PC-3 (cell line): ENCODE results near the gene DNAI4. TPM values are rescaled to one million over a fixed set of nuclear protein-coding genes. Genes with fewer than 3 reads are reported as not detected.

ENCODE experiments used
- ATAC-seq: fragments of 200-7000 bp; cut with Tn5 transposase; 2 replicates; pipeline ENCODE4 v1.9.1; 2020; ENCODE audit warnings: mild to moderate bottlenecking, moderate library complexity
- BruUV-seq: library from RNA; stranded (reverse); fragments of 400-500 nt; replicated peaks from 2 replicates; lab custom pipeline; 2021; lab: Mats Ljungman, UMichigan
- CTCF ChIA-PET: fragments of 300-600 bp; sonication (Branson Sonifier 250); formaldehyde crosslinking; loops from one replicate; lab custom pipeline; 2022; ENCODE audit warnings: antibody characterized with exemption; lab: Charles Lee
- POLR2A ChIA-PET: fragments of 300-600 bp; sonication (Branson Sonifier 250); formaldehyde crosslinking; loops from one replicate; lab custom pipeline; 2022; ENCODE audit warnings: antibody characterized with exemption; ENCODE audit not compliant: unreplicated experiment; lab: Charles Lee
- DNase-seq: peaks from one replicate; pipeline ENCODE4 v3.0.0-alpha.2; 2015
- H2AFZ ChIP-seq: fragments of 300-600 bp; sonication (generic); 2 replicates; pipeline ENCODE4 v1.6.0; 2016; ENCODE audit warnings: antibody characterized with exemption, low read length
- H3F3A ChIP-seq: fragments of 300-600 bp; sonication (generic); one replicate; pipeline ENCODE4 v1.6.0; 2017; ENCODE audit warnings: antibody characterized with exemption, low read length, control low read depth, mild to moderate bottlenecking; ENCODE audit not compliant: unreplicated experiment
- H3K27ac ChIP-seq: fragments of 300-600 bp; sonication (generic); 2 replicates; pipeline ENCODE4 v1.5.1; 2016; ENCODE audit warnings: mild to moderate bottlenecking, low read length
- H3K27me3 ChIP-seq: fragments of 300-600 bp; sonication (generic); 2 replicates; pipeline ENCODE4 v1.6.1; 2016; ENCODE audit warnings: low read length, mixed read lengths
- H3K36me3 ChIP-seq: fragments of 300-600 bp; sonication (generic); 2 replicates; pipeline ENCODE4 v1.6.1; 2016; ENCODE audit warnings: low read depth, mixed run types, low read length, mixed read lengths
- H3K4me1 ChIP-seq: fragments of 300-600 bp; sonication (generic); 2 replicates; pipeline ENCODE4 v1.5.1; 2016; ENCODE audit warnings: low read length; ENCODE audit not compliant: insufficient read depth
- H3K4me2 ChIP-seq: fragments of 300-600 bp; sonication (generic); 2 replicates; pipeline ENCODE4 v1.6.0; 2016; ENCODE audit warnings: low read length
- H3K4me3 ChIP-seq: fragments of 300-600 bp; sonication (generic); 2 replicates; pipeline ENCODE4 v1.5.1; 2016; ENCODE audit warnings: mild to moderate bottlenecking, low read length, mixed read lengths
- H3K79me2 ChIP-seq: fragments of 300-600 bp; sonication (generic); 2 replicates; pipeline ENCODE4 v1.6.1; 2017; ENCODE audit warnings: low read length, mixed read lengths
- H3K9ac ChIP-seq: fragments of 300-600 bp; sonication (generic); 2 replicates; pipeline ENCODE4 v1.6.0; 2016; ENCODE audit warnings: mild to moderate bottlenecking, low read length
- H3K9me2 ChIP-seq: fragments of 300-600 bp; sonication (generic); replicated peaks from 2 replicates; pipeline ENCODE4 v1.6.1; 2016; ENCODE audit warnings: mixed run types, low read length, mixed read lengths
- H3K9me3 ChIP-seq: fragments of 300-600 bp; sonication (generic); 2 replicates; pipeline ENCODE4 v1.6.1; 2016; ENCODE audit warnings: low read length, mixed read lengths
- H4K20me1 ChIP-seq: fragments of 300-600 bp; sonication (generic); 2 replicates; pipeline ENCODE4 v1.6.1; 2016; ENCODE audit warnings: low read length, mixed read lengths
- EZH2 ChIP-seq: fragments of 300-600 bp; sonication (generic); IDR thresholded peaks from one replicate; pipeline ENCODE4 v1.6.1; 2017; ENCODE audit warnings: antibody characterized with exemption, mild to moderate bottlenecking, low read length; ENCODE audit not compliant: unreplicated experiment
- EZH2phosphoT487 ChIP-seq: fragments of 300-600 bp; sonication (generic); IDR thresholded peaks from 2 replicates; pipeline ENCODE4 v1.6.1; 2018; ENCODE audit warnings: mild to moderate bottlenecking, antibody characterized with exemption, low read length, borderline replicate concordance
- intact Hi-C: fragments of 100-400 bp; cut with micrococcal nuclease; formaldehyde crosslinking; loops from 2 replicates; pipeline ENCODE4 v1.9.0; 2023
- total RNA-seq: library from RNA; depleted of rRNA; stranded (reverse); fragments of >200 nt; gene quantifications from 2 replicates; pipeline ENCODE4 v1.2.3, GENCODE V29; 2014
- TF ChIP-seq, protein P1 (sequence below): fragments of 300-600 bp; sonication (generic); conservative IDR thresholded peaks from 2 replicates; pipeline ENCODE4 v1.5.1; 2017; ENCODE audit warnings: antibody characterized with exemption, low read depth, mild to moderate bottlenecking, low read length

DNAI4 gene
- total RNA-seq, 1 experiment from 2014 or later = 1.6 TPM

DNA sequence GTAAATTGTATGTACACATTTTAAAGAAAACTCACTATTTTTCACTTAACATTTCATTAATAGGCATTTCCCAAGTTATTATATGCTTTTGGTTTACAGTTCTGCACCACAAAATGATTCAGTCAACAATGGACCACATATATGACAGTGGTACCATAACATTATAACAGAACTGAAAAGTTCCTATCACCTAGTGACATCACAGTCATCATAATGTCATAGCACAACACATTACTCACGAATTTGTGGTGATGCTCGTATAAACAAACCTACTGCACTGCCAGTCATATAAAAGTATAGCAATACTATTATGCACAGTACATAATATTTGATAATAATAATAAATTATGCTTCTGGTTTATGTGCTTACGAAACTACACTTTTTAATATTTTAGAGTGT lies 30.9 kb downstream of the DNAI4 start:
- Histone ChIP-seq H3K9me3 (no peaks in the 10 kb centered on the region), H3K27me3 (no peaks in the 10 kb centered on the region), H3K4me1 (no peaks in the 10 kb centered on the region), H3K36me3 (no peaks in the 10 kb centered on the region), H3F3A (no peaks in the 10 kb centered on the region), H3K79me2 (no peaks in the 10 kb centered on the region), H3K9ac (no peak overlapping the region), H3K9me2 (no peaks in the 10 kb centered on the region), H2AFZ (no peak overlapping the region), H3K27ac (no peak overlapping the region), H3K4me2 (no peak overlapping the region), H3K4me3 (no peak overlapping the region), H4K20me1 (no peaks in the 10 kb centered on the region)
- intact Hi-C loops = no loop called here
- DNase-seq (no peak), ATAC-seq (no peak)
- ChIA-PET POLR2A (no interaction called here), CTCF (no interaction called here)
- TF ChIP-seq EZH2phosphoT487 = no peak
- no peak for TF ChIP-seq EZH2
- BruUV-seq = no TSS peak

DNA sequence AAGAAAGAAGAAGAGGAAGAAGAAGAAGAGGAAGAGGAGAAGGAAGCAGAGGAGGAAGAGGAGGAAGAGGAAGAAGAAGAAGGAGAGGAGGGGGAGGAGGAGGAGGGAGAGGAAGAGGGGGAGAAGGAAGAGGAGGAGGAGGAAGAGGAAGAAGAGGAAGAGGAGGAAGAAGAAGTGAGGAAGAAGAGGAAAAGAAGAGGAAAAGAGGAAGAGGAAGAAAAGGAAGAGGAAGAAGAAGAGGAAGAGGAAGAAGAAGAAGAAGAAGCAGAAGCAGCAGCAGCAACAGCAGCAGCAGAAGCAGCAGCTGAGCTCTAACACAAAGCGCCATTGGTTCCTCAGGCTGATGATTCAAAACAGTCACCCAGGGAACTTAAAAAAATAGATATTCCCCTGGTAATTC lies 34.0 kb downstream of the DNAI4 start:
- ATAC-seq (no peak), DNase-seq (no peak)
- Histone ChIP-seq H2AFZ (no peak overlapping the region), H3K9me2 (no peaks in the 10 kb centered on the region), H3K9ac (no peak overlapping the region), H3K79me2 (no peaks in the 10 kb centered on the region), H3K27me3 (no peaks in the 10 kb centered on the region), H3K4me2 (no peak overlapping the region), H3K9me3 (no peaks in the 10 kb centered on the region), H3K4me1 (no peaks in the 10 kb centered on the region), H4K20me1 (no peaks in the 10 kb centered on the region), H3K27ac (no peak overlapping the region), H3K36me3 (no peaks in the 10 kb centered on the region), H3K4me3 (no peak overlapping the region), H3F3A (no peaks in the 10 kb centered on the region)
- no peak for TF ChIP-seq EZH2phosphoT487
- TF ChIP-seq EZH2 = no peak
- TF ChIP-seq, protein P1, sequence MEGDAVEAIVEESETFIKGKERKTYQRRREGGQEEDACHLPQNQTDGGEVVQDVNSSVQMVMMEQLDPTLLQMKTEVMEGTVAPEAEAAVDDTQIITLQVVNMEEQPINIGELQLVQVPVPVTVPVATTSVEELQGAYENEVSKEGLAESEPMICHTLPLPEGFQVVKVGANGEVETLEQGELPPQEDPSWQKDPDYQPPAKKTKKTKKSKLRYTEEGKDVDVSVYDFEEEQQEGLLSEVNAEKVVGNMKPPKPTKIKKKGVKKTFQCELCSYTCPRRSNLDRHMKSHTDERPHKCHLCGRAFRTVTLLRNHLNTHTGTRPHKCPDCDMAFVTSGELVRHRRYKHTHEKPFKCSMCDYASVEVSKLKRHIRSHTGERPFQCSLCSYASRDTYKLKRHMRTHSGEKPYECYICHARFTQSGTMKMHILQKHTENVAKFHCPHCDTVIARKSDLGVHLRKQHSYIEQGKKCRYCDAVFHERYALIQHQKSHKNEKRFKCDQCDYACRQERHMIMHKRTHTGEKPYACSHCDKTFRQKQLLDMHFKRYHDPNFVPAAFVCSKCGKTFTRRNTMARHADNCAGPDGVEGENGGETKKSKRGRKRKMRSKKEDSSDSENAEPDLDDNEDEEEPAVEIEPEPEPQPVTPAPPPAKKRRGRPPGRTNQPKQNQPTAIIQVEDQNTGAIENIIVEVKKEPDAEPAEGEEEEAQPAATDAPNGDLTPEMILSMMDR = no peak
- intact Hi-C loops = no loop called here
- BruUV-seq = no TSS peak
- POLR2A ChIA-PET = no interaction called here
- CTCF ChIA-PET = no interaction called here

DNA sequence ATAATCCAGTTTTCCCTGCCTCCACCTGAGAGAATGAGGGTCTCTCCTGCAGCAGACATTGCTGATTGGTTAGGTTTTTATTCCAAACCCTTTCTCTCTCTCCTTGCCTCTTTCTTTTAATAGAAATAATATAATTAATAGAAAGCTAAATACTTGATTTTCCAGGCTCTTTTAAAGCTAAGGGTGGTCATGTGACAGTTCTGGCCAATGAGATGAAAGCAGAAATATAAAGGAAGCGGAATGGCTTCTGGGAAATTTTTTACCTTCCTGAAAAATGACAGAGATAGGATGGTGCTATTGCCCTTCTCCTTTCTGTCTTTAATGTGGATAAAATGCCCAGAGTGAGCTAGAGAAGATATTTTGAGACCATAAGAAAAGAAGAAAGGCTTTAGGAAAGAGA lies 35.6 kb downstream of the DNAI4 start:
- H3K4me1 ChIP-seq = no peaks in the 10 kb centered on the region
- no peaks in the 10 kb centered on the region for H3K9me3 ChIP-seq
- no peaks in the 10 kb centered on the region for H4K20me1 ChIP-seq
- H3K9me2 ChIP-seq = no peaks in the 10 kb centered on the region
- no TSS peak for BruUV-seq
- no peak for ATAC-seq
- H3K4me3 ChIP-seq = no peak overlapping the region
- H3K27ac ChIP-seq = no peak overlapping the region
- no peak for DNase-seq
- H2AFZ ChIP-seq = no peak overlapping the region
- no peaks in the 10 kb centered on the region for H3K36me3 ChIP-seq
- H3K27me3 ChIP-seq = no peaks in the 10 kb centered on the region
- no peak overlapping the region for H3K9ac ChIP-seq
- ChIA-PET POLR2A (no interaction called here), CTCF (no interaction called here)
- intact Hi-C loops = no loop called here
- TF ChIP-seq, protein P1 = no peak
- no peak for TF ChIP-seq EZH2phosphoT487
- TF ChIP-seq EZH2 = no peak
- no peaks in the 10 kb centered on the region for H3F3A ChIP-seq
- H3K79me2 ChIP-seq = no peaks in the 10 kb centered on the region
- H3K4me2 ChIP-seq = no peak overlapping the region
